A673 (cell line): Measurements from ENCODE around the gene LXN. TPM values are rescaled to one million over a fixed set of nuclear protein-coding genes. Genes with fewer than 3 reads are reported as not detected.
"Not testable (repeated sequence)": the region's sequence is repeated elsewhere in the genome, so short reads cannot be mapped to it uniquely, and the experiment has no call there.

Experiments
- BruUV-seq: library from RNA; stranded (reverse); fragments of 400-500 nt; replicated peaks from 2 replicates; lab custom pipeline; 2021; lab: Mats Ljungman, UMichigan
- CTCF ChIA-PET: fragments of 300-600 bp; sonication (Branson Sonifier 250); formaldehyde crosslinking; loops from one replicate; lab custom pipeline; 2022; ENCODE audit warnings: antibody characterized with exemption; lab: Charles Lee
- POLR2A ChIA-PET: fragments of 300-600 bp; sonication (Branson Sonifier 250); formaldehyde crosslinking; loops from one replicate; lab custom pipeline; 2022; ENCODE audit warnings: antibody characterized with exemption; ENCODE audit not compliant: low non-redundant PET; lab: Charles Lee
- DNase-seq: peaks from one replicate; pipeline ENCODE4 v3.0.0-alpha.2; 2015; ENCODE audit warnings: low spot score
- H3K27ac ChIP-seq: fragments of 200-600 bp; sonication (generic); 2 replicates; pipeline ENCODE4 v1.5.1; 2016; ENCODE audit warnings: mixed run types, low read depth, mild to moderate bottlenecking, mixed read lengths, antibody characterized with exemption, low read length; ENCODE audit not compliant: poor library complexity, severe bottlenecking
- H3K27me3 ChIP-seq: fragments of 200-600 bp; sonication (generic); replicated peaks from 2 replicates; pipeline ENCODE4 v1.6.1; 2017; ENCODE audit warnings: mixed run types, low read depth, mild to moderate bottlenecking, mixed read lengths, antibody characterized with exemption, low read length; ENCODE audit not compliant: insufficient read depth, poor library complexity
- H3K36me3 ChIP-seq: fragments of 200-600 bp; sonication (generic); 2 replicates; pipeline ENCODE4 v1.6.1; 2016; ENCODE audit warnings: mixed run types, mild to moderate bottlenecking, mixed read lengths, antibody characterized with exemption, low read length; ENCODE audit not compliant: insufficient read depth, poor library complexity, severe bottlenecking
- H3K4me1 ChIP-seq: fragments of 200-600 bp; sonication (generic); 2 replicates; pipeline ENCODE4 v1.6.1; 2017; ENCODE audit warnings: mixed run types, mild to moderate bottlenecking, mixed read lengths, antibody characterized with exemption, low read length; ENCODE audit not compliant: insufficient read depth, poor library complexity, severe bottlenecking
- H3K4me3 ChIP-seq: fragments of 200-600 bp; sonication (generic); 2 replicates; pipeline ENCODE4 v1.5.1; 2016; ENCODE audit warnings: low read depth, mixed run types, mild to moderate bottlenecking, mixed read lengths, low read length; ENCODE audit not compliant: poor library complexity, severe bottlenecking
- H3K9me3 ChIP-seq: fragments of 200-600 bp; sonication (generic); 2 replicates; pipeline ENCODE4 v1.6.1; 2016; ENCODE audit warnings: mixed run types, low read depth, mild to moderate bottlenecking, mixed read lengths, antibody characterized with exemption, low read length; ENCODE audit not compliant: poor library complexity, severe bottlenecking
- CTCF ChIP-seq: fragments of 300-800, 200-600 bp; sonication (generic); conservative IDR thresholded peaks from 2 replicates; pipeline ENCODE4 v1.5.1; 2017; ENCODE audit warnings: low read depth, mild to moderate bottlenecking, antibody characterized with exemption, low read length, moderate library complexity, mixed read lengths
- EZH2 ChIP-seq: fragments of 200-600 bp; sonication (generic); IDR thresholded peaks from 2 replicates; pipeline ENCODE4 v1.6.1; 2017; ENCODE audit warnings: borderline replicate concordance, low read depth, mild to moderate bottlenecking, mixed read lengths, antibody characterized with exemption, low read length; ENCODE audit not compliant: poor library complexity, severe bottlenecking
- intact Hi-C: fragments of 100-400 bp; cut with micrococcal nuclease; formaldehyde crosslinking; loops from one replicate; pipeline ENCODE4 v1.10.0; 2022; ENCODE audit not compliant: unreplicated experiment
- total RNA-seq: library from RNA; stranded (reverse); gene quantifications from 2 replicates; pipeline ENCODE4 v1.2.3, GENCODE V29; 2021

LXN gene
- total RNA-seq, 1 experiment from 2014 or later: 4.5 TPM

GRCh38 chr3:158696618-158697017, 24.2 kb upstream of the LXN start:
- Histone ChIP-seq H3K4me1 (peaks cover 16% of the 10 kb centered on the region), H3K9me3 (no peaks in the 10 kb centered on the region), H3K36me3 (no peaks in the 10 kb centered on the region), H3K4me3 (no peak overlapping the region), H3K27ac (no peak overlapping the region), H3K27me3 (no peaks in the 10 kb centered on the region)
- ChIA-PET CTCF (no interaction called here), POLR2A (no interaction called here)
- TF ChIP-seq EZH2 (no peak), CTCF (no peak)
- intact Hi-C loops: no loop called here
- BruUV-seq: no TSS peak
- DNase-seq: no peak

- intact Hi-C loops, H3K27me3 ChIP-seq, H3K4me1 ChIP-seq, H3K36me3 ChIP-seq, POLR2A ChIA-PET, DNase-seq, H3K27ac ChIP-seq, H3K9me3 ChIP-seq, BruUV-seq, H3K4me3 ChIP-seq, CTCF ChIA-PET: not testable (repeated sequence)
These were observed 21.5 kb upstream of the LXN start for GRCh38 chr3:158693866-158694456.

GRCh38 chr3:158685159-158685558, 12.7 kb upstream of the LXN start:
- BruUV-seq: no TSS peak
- H3K4me3 ChIP-seq: no peak overlapping the region
- no peaks in the 10 kb centered on the region for H3K27me3 ChIP-seq
- no peak for TF ChIP-seq CTCF
- no peak for TF ChIP-seq EZH2
- POLR2A ChIA-PET: no interaction called here
- DNase-seq: no peak
- CTCF ChIA-PET: no interaction called here
- H3K9me3 ChIP-seq: no peaks in the 10 kb centered on the region
- intact Hi-C loops: no loop called here
- no peaks in the 10 kb centered on the region for H3K4me1 ChIP-seq
- peaks cover 6% of the 10 kb centered on the region for H3K36me3 ChIP-seq
- H3K27ac ChIP-seq: no peak overlapping the region
